Measurements from ENCODE around the gene TAS1R2.
"Not testable (repeated sequence)": the region's sequence is repeated elsewhere in the genome, so short reads cannot be mapped to it uniquely, and the experiment has no call there.

TAS1R2 gene

DNA sequence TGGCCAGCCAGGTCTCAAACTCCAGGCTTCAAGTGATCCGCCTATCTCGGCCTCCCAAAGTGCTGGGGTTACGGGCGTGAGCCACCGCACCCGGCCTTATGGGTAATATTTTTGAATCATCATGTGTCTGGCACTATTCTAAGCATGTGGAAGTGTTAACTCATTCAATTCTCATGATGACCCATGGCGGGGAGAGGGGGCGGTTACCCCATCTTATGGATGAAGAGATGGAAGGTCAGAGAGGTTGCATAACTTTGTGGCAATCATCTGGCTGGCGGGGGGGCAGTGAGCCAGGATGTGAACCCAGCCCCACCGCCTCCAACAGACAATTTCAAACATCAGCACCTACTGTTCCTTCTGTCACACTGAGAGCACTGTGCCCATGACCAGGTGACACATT lies 11.5 kb upstream of the TAS1R2 start:
- H3K4me3 ChIP-seq (ENCODE audit: control insufficient read depth, low read depth, low read length), result no peak overlapping the region
- TF ChIP-seq, protein P1, sequence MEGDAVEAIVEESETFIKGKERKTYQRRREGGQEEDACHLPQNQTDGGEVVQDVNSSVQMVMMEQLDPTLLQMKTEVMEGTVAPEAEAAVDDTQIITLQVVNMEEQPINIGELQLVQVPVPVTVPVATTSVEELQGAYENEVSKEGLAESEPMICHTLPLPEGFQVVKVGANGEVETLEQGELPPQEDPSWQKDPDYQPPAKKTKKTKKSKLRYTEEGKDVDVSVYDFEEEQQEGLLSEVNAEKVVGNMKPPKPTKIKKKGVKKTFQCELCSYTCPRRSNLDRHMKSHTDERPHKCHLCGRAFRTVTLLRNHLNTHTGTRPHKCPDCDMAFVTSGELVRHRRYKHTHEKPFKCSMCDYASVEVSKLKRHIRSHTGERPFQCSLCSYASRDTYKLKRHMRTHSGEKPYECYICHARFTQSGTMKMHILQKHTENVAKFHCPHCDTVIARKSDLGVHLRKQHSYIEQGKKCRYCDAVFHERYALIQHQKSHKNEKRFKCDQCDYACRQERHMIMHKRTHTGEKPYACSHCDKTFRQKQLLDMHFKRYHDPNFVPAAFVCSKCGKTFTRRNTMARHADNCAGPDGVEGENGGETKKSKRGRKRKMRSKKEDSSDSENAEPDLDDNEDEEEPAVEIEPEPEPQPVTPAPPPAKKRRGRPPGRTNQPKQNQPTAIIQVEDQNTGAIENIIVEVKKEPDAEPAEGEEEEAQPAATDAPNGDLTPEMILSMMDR (IDR thresholded peaks at IDR 0.05; ENCODE audit: control insufficient read depth, insufficient read depth, low read depth, low read length, missing control alignments), result no peak
- no peak for DNase-seq (ENCODE audit: low read depth)

DNA sequence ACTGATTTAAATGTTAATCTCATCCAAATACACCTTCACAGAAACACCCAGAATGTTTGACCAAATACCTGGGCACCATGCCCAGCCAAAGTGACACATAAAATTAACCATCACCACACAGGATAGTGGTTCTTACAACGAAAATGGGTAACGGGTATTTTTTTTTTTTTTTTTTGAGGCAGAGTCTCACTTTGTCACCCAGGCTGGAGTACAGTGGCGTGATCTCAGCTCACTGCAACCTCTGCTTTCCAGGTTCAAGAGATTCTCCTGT lies 11.1 kb upstream of the TAS1R2 start:
- not testable (repeated sequence) for H3K4me3 ChIP-seq (ENCODE audit: control insufficient read depth, low read depth, low read length); DNase-seq (ENCODE audit: low read depth)

DNA sequence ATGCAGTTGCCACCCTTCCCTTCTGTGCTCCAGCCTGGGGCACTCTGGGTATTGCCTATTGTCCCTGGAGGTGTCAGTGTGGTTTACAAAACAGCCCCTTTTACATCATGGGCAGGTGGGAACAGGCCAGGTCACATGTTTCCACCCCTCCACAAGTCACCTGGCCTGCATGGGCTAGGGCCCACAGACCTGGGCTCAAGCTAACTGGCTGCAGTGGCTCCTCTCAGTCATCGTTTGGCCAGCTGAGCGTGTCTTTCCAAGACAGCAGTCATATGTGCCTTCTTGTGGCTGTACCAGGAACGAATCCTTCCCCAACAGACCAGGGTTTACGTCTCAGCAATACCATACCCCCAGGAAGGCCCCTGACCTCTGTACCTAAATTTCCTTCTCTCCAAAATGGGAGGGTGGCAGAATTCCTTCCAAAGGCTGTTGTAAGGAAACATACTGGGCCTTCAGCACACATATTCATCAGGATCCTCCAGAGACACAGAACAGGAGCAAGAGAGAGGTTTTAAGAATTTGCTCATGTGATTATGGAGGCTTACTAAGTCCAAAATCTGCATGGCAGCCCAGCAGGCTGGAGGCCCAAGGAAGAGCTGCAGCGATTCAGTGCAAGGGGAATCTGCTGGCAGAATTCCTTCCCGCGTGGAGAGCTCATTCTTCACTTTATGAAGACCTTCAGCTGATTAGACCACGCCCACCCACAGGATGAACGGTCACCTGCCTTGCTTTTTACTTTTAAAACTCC lies 10.6 kb upstream of the TAS1R2 start:
- TF ChIP-seq, protein P1 (IDR thresholded peaks at IDR 0.05; ENCODE audit: control insufficient read depth, insufficient read depth, low read depth, low read length, missing control alignments), result no peak
- H3K4me3 ChIP-seq (ENCODE audit: control insufficient read depth, low read depth, low read length), result no peak overlapping the region
- DNase-seq (ENCODE audit: low read depth), result no peak

DNA sequence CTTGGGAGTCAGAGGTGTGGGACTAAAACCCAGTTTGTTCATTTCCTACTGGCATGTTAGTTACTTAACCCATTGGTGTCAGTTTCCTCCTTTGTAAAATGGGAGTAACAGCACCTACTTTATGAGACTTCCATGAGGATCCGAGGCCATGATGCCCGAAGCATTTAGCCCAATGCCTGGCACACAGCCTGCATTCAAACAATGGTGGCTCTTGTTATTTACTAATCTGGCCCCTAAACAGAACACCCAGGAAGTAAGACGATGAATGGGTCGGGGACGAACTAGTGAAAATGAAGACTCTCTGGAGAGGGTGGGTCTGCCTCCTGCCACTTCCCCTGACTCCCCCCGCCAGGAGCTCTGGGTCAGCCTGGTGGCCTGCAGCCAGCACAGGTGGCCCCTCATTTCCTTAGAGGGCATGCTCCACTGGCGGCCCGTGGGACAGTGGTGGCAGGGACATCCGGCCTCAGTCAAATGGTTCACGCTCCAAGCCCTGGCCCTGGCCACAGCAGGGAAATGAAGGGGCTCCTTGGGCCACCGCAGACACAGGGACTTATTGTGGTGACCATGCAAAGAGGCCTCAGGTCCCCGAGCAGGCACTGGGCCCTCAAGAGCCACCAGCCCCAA lies 9.5 kb upstream of the TAS1R2 start:
- no peak for DNase-seq (ENCODE audit: low read depth)
- TF ChIP-seq, protein P1 (IDR thresholded peaks at IDR 0.05; ENCODE audit: control insufficient read depth, insufficient read depth, low read depth, low read length, missing control alignments), result no peak
- H3K4me3 ChIP-seq (ENCODE audit: control insufficient read depth, low read depth, low read length), result no peak overlapping the region

DNA sequence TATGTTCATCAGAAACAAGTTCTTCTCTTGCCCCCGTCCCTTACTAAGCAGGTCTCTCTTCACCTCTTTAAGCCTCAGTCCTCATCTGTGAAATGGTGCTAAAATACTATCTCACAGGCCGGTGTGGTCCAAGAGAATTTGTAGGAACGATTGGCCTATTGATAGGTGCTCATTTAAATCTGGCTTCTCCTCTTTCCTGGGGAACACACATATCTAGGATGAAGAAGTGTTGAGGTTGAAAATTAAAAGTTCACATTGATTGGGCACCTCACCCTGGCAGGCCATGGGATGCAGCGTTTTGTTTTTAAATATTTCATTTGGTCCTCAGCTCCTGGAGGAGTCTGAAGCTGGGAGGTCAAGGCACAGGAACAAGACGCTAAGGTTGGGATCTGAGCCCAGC lies 8.9 kb upstream of the TAS1R2 start:
- TF ChIP-seq, protein P1 (IDR thresholded peaks at IDR 0.05; ENCODE audit: control insufficient read depth, insufficient read depth, low read depth, low read length, missing control alignments), result no peak
- no peak for DNase-seq (ENCODE audit: low read depth)
- no peak overlapping the region for H3K4me3 ChIP-seq (ENCODE audit: control insufficient read depth, low read depth, low read length)

DNA sequence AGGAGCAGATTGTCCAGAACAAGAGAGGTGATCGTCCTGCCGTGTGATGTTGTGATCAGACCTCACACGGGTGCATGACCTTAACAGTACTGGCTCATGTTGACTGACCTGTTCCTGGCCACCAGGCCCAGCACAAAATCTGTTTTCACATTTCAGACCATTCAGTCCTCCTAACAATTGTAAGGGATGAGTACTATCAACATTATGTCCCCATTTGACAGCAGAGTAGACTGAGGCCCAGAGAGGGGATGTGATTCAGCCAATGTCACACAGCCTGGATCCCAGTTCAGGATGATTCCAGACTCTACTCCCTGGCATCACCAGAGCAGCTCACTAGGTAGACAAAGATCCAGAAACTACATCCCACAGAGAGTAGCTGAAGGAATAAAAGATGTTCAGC lies 7.4 kb upstream of the TAS1R2 start:
- H3K4me3 ChIP-seq (ENCODE audit: control insufficient read depth, low read depth, low read length), result no peak overlapping the region
- DNase-seq (ENCODE audit: low read depth), result no peak
- TF ChIP-seq, protein P1 (IDR thresholded peaks at IDR 0.05; ENCODE audit: control insufficient read depth, insufficient read depth, low read depth, low read length, missing control alignments), result no peak

DNA sequence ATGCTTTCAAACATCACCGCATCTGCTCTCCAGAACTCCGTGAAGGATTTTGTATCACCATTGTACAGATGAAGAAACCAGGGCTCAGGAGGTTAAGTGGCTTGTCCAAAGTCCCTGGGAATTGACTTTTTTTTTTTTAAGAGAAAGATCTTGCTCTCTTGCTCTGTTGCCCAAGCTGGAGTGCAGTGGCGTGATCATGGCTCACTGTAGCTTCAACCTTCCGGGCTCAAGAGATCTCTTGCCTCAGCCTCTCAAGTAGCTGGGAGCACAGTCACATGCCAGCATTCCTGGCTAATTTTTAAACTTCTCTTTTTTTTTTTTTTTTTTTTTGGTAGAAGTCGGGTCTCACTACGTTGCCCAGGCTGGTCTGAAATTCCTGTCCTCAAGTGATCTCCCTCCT lies 6.9 kb upstream of the TAS1R2 start:
- H3K4me3 ChIP-seq (ENCODE audit: control insufficient read depth, low read depth, low read length), result no peak overlapping the region
- no peak for DNase-seq (ENCODE audit: low read depth)
- TF ChIP-seq, protein P1 (IDR thresholded peaks at IDR 0.05; ENCODE audit: control insufficient read depth, insufficient read depth, low read depth, low read length, missing control alignments), result no peak

Data from AG09309 (cell line).